ENCODE results near the gene CPED1.
"Not testable (repeated sequence)": the region's sequence is repeated elsewhere in the genome, so short reads cannot be mapped to it uniquely, and the experiment has no call there.

CPED1 gene

DNA sequence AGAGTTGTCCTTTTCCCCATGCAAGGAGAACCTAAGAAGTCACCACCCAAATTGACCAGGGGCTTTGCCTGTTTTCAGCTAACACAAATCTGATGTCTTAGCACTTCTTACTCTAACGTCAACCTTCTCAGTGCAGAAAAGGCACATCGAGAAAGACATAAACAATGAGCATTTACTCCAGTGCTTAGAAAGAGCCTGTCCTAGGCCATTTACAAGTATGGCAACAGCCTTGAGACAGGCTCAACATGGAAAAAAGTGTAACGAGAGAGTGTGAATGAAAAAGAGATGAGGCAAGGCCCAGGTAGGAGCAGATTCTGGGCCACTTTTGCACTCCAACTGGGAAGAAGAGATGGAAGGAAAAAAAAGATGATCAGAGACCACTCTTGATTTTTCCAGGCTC lies 54.4 kb downstream of the CPED1 start:
- DNase-seq: no peak

GRCh38 chr7:121043314-121044234 lies 55.1 kb downstream of the CPED1 start:
- DNase-seq: no peak

DNA sequence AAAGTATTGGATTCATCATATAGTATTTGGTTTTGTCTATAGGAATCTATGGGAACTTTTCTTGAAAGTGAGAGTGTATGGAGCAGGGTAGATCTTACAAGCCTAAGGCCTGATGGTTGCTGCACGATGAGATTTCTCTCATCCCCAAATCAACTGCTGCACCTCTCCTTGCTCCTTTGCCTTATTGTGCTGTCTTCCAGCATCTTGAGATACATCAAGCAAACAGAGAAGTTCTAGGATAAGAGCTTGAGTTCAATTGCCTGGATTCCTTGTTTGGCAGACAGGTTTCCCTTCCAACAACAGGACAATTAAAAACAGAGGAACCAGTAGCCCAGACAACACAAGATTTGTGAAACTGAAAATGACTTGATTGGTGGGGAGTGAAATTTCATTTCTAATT lies 56.6 kb downstream of the CPED1 start:
- DNase-seq: no peak

GRCh38 chr7:121046009-121046408 lies 57.5 kb downstream of the CPED1 start:
- DNase-seq: no peak

GRCh38 chr7:121046893-121047468 lies 58.5 kb downstream of the CPED1 start:
- DNase-seq: no peak

DNA sequence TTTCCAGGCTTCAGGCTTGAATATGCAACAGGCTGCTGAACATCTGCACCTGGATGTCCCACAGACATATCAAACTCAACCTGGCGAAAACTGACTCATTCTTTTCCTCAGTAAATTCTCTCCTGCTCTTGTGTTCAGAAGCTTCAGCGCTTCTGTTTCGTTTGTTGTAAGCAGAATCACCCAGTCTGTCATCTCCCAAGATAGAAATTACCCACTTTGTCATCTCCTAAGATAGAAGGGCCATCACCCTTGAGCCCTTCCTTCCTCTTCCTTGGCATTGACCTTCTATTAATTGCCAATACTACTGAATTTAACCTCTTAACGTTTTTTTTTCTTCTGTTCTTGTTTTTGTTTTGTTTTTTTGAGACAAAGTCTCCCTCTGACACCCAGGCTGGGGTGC lies 59.7 kb downstream of the CPED1 start:
- DNase-seq: no peak

GRCh38 chr7:121049028-121049791 lies 60.7 kb downstream of the CPED1 start:
- DNase-seq: no peak

DNA sequence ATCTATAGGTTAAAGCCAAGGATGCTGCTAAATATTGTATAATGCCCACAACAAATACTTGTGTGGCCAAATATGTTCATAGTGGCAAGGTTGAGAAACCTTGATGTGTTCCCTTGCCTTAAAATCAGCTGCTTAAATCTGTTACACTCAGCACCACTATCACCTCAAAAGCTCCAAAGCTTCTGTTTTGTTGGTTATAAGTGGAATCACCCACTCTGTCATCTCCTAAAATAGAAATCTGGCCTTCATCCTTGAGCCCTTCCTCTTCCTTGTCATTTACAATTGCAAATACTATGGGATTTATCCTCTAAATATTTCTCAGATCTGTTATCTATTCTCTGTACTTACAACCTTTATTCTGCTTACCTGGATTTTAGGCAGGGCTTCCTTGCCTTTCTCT lies 61.4 kb downstream of the CPED1 start:
- DNase-seq: no peak

DNA sequence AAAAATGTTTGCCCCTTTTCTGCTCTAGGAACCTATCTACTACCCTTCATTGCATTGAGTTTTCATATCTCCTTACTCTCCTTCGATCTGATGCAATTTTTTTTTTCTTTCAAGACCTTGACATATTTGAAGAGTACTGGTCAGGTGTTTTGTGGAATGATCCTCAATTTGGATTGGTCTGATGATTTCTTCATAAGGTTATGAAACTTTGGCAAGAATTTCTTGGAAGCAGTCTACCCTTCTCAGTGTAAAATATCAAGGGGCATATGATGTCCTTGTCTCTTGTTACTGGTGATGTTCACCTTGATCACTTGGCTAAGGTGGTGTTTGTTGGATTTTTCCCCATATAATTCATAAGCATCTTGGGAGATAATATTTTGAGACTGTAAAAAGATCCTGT lies 64.7 kb downstream of the CPED1 start:
- no peak for DNase-seq

DNA sequence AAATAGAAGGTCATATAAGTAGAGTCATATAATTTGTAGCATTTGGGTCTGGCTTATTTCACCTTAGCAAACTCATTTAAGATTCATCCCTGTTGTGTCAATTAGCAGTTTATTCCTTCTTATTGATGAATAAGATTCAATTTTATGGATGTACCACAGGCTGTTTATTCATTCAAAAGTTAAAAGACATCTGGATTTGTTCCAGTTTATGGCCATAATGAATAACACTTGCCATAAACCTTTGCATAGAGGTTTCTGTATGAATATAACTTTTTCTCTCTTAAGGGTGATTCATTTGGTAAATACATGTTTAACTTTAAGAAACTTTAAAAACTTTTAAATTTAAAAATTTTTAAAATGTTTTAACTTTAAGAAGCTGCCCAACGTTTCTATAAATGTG lies 66.4 kb downstream of the CPED1 start:
- no peak for DNase-seq

GRCh38 chr7:121057878-121058277 lies 69.4 kb downstream of the CPED1 start:
- DNase-seq: no peak

- no peak for DNase-seq
Observed at GRCh38 chr7:121058975-121059374, 70.5 kb downstream of the CPED1 start.

DNA sequence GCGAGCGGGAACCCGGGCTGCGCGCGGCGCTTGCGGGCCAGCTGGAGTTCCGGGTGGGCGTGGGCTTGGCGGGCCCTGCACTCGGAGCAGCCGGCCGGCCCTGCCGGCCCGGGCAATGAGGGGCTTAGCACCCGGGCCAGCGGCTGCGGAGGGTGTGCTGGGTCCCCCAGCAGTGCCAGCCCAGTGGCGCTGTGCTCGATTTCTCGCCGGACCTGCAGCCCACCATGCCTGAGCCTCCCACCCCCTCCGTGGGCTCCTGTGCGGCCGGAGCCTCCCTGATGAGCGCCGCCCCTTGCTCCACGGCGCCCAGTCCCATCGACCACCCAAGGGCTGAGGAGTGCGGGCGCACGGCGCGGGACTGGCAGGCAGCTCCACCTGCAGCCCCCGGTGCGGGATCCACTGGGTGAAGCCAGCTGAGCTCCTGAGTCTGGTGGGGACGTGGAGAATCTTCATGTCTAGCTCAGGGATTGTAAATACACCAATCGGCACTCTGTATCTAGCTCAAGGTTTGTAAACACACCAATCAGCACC lies 71.5 kb downstream of the CPED1 start:
- not testable (repeated sequence) for DNase-seq

DNA sequence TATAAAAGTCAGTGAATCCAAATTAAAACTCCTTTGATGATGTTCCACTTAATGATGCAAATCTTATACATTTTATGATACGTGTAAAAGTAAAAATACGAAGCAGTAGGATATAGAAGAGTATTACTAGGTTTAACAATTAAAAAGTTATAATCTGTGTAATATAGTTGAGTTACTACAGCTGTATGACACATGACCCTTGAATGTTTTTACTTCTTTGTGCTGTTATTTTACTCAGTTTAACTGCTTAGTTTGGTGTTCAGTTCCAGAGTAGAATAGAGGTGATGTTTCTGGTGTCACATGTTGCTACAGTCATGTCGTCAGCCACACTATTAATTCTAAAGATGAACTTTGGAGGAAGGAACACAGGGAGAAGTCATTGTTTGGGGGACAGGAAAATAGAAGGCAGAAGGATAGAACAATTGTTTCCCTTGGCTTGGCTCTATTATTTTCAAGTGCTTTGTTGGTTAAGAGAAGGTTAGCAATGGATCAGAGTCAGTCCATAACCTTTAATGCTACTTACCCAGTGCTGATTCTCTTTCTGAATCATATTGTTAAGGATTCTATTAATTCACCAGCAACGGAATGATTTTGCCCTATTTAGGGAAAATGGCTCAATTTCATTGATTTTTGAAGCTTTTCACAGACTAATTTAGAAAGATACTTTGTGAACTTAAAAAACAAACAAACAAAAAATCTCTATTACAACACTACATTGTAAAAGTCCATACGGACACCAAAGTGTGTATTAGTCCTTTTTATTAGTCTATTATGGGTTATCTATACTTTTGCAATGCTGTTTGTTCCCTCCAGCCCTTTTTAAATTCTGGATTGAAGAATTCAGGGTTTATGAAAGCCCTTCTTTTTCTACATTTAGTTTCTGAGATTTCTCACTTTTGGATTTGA lies 73.4 kb downstream of the CPED1 start:
- no peak for DNase-seq

GRCh38 chr7:121062671-121063279 lies 74.3 kb downstream of the CPED1 start:
- DNase-seq: no peak

- not testable (repeated sequence) for DNase-seq
Observed at GRCh38 chr7:121067717-121068116, 79.2 kb downstream of the CPED1 start.

- no peak for DNase-seq
Observed at GRCh38 chr7:121069346-121070100, 81.0 kb downstream of the CPED1 start.

DNA sequence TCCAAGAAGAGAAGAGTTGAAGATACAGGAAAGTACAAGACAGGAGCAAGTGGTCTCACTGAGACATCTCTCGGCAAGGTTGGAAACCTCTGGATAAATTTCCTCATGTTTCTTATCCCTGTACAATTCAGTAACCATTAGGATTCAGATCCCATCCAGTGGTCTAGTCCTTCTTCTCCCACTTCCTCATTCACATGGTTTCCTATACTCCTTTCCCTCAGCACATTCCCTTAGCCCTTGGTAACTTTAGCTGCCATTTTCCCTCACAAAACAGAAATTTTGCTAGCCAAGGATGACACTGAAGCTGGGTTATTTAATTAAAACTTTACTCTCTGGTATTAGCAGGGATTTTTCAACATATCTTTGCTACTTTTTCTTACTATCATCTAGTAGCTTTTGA lies 82.6 kb downstream of the CPED1 start:
- no peak for DNase-seq

DNA sequence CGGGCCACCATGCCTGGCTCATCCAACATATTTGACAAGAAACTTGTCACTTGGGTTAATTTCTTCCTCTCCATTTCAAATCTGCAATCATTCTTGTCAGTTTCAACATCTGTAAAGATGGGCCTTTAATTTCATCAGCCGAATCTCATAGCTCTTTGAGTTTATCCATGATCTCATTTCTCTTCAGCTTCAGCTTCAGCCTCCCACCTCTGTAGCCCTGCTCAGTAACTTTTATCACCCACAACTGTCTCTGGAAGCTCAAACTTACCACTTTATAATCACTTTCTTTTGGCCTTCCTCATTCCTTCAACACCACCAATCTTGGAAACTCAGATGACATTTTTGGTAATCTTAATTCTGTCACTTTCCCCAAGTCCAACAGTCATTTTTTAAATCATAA lies 83.2 kb downstream of the CPED1 start:
- DNase-seq: no peak

- DNase-seq: no peak
Observed at GRCh38 chr7:121072826-121073225, 84.3 kb downstream of the CPED1 start.

- DNase-seq: no peak
Observed at GRCh38 chr7:121073463-121074099, 85.1 kb downstream of the CPED1 start.

All from activated gamma-delta T cell (primary cell).